DOHH2 (cell line): ENCODE measurements around the gene FAM236A.
"Not testable (repeated sequence)": the region's sequence is repeated elsewhere in the genome, so short reads cannot be mapped to it uniquely, and the experiment has no call there.

Source experiments
- EZH2phosphoT487 ChIP-seq: fragments of 200-600 bp; sonication (generic); IDR thresholded peaks from 2 replicates; pipeline ENCODE4 v1.6.1; 2017; ENCODE audit warnings: borderline replicate concordance, mild to moderate bottlenecking, antibody characterized with exemption, low read length, moderate library complexity, mixed read lengths
- TF ChIP-seq, protein P1 (sequence below): fragments of 200-600 bp; sonication (generic); IDR thresholded peaks from one replicate; pipeline ENCODE4 v1.5.1; 2014; ENCODE audit warnings: antibody characterized with exemption, mild to moderate bottlenecking, low read depth, low read length; ENCODE audit not compliant: poor library complexity, severe bottlenecking

GRCh38 chrX:72912315-72912714 is 25.7 kb upstream of the FAM236A start, which contains the start of gene FAM236C:
- TF ChIP-seq, protein P1, sequence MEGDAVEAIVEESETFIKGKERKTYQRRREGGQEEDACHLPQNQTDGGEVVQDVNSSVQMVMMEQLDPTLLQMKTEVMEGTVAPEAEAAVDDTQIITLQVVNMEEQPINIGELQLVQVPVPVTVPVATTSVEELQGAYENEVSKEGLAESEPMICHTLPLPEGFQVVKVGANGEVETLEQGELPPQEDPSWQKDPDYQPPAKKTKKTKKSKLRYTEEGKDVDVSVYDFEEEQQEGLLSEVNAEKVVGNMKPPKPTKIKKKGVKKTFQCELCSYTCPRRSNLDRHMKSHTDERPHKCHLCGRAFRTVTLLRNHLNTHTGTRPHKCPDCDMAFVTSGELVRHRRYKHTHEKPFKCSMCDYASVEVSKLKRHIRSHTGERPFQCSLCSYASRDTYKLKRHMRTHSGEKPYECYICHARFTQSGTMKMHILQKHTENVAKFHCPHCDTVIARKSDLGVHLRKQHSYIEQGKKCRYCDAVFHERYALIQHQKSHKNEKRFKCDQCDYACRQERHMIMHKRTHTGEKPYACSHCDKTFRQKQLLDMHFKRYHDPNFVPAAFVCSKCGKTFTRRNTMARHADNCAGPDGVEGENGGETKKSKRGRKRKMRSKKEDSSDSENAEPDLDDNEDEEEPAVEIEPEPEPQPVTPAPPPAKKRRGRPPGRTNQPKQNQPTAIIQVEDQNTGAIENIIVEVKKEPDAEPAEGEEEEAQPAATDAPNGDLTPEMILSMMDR = not testable (repeated sequence)
- TF ChIP-seq EZH2phosphoT487 = not testable (repeated sequence)
